HG03571 (cell line): ENCODE measurements around the gene C14orf39.

Experiments used
- ATAC-seq: cut with Tn5 transposase; IDR thresholded peaks from one replicate; pipeline ENCODE4 v1.9.1; 2021; ENCODE audit not compliant: unreplicated experiment

Gene C14orf39, protein sequence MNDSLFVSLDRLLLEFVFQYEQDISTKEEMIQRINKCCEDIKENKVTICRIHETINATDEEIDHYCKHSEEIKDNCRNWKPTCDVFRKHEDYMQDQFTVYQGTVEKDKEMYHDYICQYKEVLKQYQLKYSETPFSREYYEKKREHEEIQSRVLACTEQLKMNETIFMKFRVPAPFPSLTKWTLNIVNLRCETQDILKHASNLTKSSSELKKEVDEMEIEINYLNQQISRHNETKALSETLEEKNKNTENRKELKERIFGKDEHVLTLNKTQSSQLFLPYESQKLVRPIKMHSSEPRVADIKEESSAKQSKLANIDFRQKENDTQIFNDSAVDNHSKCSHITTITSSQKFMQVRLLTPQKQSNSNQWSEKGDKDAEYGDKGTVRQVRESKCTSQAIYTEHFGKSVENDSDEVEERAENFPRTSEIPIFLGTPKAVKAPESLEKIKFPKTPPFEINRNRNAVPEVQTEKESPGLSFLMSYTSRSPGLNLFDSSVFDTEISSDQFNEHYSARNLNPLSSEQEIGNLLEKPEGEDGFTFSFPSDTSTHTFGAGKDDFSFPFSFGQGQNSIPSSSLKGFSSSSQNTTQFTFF

DNA sequence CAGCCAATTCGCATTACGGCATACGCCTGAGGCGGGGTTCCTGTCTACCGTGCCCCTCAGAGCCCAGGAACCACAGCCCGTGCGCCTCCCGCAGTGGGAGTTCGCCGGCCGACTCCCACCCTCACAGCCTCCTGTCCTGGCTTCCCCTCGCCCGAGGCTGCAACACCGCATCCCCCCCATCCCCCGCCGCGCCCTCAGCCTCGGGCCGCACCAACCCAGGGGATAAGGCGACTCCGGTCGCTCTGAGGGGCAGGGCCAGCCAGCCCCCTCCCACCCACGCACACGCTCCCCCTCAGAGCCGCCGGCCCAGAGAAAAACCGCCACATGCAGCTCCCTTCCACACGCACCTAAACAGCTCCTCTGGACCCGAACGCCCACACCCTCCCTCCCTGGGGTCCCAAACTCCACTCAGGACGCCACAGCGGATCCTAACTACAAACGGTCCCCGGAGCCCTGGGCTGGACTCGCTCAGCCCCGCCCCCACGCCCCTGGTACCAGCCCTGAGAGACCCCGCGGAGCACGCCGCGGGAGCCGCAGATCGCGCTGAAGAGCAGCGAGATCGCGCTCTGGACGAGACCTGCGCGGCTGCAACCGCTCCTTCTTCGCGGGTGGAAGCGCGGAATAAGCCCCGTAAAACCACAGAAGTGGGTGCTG lies at the start of gene C14orf39:
Gene C14orf39, minus strand, starts transcription at position 466 of the 654 bp plus-strand sequence. CDS start 985 bp downstream, outside the sequence.
- ATAC-seq: no peak

DNA sequence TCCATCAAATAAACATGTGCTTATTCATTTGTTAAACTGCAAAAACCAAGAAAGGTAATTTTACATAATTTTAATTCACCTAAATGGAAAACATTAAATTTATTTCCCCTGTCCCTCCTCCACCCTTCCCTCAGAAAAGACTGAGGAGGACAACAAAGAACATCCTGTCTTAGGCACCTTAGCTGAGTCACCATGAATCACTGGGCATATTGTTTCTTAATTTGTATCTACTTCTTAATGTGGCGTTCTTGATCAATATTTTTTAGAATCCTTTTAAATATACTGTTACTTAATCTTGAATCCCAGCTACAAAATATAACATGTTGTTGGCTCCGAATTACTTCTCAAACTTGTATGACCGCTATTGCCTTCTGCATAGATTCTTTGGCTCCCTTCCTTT lies 46.6 kb upstream of the C14orf39 start:
- ATAC-seq: no peak

DNA sequence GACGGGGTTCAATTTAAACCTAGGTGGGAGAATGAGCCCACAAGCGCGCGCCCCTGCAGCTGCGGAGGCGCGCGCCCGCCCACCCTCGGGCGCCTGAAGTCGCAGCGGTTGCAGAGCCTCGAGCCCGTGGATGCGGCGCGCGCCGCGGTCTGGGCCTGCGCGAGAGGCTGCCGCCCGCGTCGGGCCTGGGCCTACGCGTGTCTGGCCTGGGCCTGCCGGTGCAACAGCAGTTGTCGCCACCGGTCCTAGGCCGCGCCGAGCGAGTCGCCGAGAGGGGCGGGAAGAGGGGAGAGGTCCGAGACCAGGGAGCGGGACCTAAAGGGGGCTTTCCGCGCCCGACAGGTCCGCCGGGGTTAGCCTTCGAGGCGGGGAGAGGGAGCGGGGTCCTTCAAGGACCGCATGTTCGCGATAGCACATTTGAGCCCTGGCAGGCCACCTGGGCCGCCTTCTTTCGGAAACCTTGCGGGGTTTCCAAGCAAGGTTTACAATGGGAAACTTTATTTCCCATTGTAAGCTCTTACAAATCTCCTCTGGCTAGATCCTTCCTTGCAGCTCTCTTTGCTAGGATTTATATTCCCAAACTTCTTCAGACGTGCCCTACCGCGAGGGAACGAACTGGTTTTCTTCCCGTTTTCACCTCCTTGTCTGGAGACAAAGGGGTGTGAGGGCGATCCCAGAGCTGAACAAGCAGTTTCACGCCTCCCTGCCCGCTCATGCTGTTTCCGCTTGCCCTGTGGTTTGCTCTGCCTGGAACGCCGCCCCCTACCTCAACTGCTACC lies 29.8 kb upstream of the C14orf39 start:
- ATAC-seq: no peak

DNA sequence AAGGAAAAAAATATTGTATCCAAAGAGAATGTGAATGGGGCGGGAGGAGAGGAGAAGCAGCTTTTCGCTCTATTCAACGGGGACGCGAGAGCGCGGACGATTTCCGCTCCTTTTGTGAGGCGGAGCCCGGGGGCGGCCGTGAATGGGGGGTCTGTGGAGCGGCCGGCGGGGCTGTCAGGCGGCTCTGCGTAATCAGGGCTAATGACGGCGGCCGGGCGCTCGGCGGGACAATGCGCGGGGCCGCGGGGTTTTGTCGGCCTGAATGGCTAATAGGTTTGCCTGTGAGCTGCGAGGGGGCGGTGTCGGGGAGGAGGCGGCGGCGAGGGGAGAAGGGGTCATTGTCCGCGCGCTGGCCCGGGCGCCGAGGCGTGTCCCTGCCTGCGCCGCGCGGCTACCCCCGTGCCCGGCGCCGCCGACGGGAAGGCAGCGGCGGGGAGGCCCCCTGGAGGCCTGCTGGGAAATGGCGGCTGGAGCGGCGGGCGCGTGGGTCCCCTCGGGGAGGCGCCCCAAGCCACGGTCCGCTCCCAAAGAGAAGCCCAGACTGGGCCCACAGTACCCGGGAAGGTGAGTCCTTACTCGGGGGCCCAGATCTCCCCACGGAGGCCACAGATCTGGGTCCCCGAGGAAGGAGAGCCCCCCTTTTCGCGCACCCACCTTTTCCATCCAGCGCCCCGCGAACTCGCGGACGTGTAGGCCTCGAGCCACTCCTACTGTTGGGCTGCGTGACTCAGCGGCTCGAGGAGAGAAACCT lies 29.1 kb upstream of the C14orf39 start:
- no peak for ATAC-seq

DNA sequence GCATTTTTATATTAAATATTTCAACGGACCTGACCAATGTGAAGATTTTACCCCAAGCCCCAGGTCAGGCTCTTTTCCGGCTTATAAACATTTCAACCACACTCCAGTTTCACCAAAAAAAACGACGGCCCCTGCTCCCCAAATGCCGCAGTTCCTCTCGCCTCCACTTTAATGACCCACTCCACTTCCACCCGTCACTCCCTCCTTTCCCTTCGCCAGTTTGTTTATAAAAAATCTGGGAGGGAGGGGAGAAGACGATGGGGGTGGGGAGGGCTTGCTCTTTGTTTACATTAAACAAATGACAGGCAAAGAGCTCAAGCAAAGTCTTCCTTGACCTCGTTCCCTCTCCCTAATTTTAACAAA lies 28.5 kb upstream of the C14orf39 start:
- ATAC-seq: no peak

DNA sequence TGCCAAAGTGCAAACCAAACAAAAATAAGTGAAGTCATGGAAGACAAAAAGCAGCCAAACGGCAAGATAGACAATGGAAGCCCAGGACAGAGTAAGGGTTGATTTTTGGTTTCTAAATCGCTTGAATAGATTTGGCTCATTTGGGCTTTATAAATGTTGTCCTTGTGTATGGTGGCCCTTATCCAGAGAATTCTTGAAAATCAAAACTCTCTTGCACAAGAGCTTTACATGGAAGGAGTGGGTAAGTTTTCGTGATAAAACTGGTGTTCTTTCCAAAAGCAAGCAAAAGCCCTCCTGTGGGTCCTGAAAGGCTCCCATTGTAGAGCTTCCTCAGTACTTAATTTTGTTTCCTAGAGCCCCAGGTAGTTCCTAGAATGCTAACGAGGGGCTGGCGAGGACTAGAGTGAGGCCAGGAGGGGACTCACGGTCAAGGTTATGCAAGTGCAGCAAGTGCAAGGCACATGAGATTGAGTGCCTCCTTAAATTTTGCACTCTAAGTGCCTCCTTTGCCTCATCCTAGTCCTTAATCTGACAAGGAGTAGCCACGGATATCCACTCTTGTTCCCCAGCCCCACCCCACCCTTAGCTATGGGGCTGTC lies 27.2 kb upstream of the C14orf39 start:
- ATAC-seq: no peak

DNA sequence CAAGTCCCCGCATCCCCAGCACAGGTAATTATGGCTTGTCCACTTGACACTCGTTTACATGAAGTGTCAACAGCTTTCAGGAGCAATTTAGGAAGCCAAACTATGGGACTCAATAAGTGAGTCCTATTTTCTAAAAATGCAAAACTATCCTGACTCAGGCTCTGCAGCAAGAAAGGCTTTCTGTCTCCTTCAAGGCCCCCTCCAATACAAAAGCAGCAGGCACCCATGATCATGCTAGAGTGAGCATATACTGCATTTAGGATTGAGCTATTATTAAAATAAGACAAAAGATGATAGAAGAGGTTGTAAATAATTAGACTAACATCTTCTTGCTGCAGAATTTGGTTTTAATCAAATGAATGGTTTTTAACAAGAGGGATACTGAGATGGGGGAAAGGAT lies 26.3 kb upstream of the C14orf39 start:
- no peak for ATAC-seq

DNA sequence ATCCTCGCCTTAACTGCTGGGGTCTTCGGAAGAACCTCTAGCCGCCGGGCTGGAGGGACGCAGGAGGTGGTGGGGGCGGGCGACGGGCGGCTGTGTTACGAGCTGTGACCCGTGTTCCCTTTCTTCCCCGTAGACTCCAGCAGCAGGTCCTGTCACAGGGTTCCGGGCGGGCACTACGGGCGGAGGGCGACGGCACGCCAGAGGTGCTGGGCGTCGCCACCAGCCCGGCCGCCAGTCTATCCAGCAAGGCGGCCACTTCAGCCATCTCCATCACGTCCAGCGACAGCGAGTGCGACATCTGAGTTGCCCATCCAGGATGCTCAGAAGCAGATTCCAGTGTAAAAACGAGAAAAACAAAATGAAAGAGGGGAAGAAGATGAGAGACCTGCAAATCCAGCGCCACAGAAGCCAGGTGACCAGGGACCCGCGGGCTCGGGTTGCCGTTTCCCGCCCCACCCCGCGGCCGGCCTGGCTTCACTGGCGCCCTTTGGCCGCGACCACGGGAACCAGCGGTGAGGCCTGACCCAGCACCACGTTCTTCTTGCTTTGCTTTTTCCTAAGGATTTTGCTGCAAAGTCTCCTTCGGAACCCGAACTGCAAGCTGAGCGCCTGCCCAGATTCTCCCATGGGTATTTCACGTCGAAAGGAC lies 25.2 kb upstream of the C14orf39 start:
- no peak for ATAC-seq

DNA sequence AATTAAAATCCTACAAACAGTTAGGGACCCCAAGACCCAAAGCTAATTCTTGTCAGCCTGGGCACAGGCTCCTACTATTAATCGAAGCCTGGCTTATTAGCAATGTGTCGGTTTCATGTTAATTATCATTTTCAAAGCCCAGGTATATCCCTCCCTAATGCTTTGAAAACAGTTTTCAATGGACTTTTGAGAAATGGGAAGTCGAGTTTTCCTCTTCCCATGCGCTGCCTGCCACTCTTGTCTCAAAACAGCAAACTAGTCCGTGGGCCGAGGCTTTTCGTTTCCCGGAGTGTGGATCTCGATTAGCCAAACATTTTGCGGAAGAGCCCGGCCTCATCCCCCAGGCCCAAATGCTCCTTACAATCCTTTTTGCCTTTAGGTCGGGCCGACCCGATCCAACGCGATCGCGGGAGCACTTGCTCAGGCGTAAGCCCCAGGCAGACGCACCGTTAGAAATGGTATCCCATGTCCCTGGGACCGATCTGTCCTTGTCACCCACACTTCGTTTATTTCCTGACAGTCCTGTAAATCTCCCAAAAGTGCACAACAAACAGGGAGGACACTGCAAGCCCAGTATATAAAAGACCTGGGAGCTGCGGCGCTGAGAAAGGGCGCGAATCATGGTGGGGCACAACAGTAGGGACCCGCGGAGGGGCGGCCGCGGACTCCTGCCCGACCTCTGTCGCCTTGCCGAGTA lies 24.5 kb upstream of the C14orf39 start:
- no peak for ATAC-seq

DNA sequence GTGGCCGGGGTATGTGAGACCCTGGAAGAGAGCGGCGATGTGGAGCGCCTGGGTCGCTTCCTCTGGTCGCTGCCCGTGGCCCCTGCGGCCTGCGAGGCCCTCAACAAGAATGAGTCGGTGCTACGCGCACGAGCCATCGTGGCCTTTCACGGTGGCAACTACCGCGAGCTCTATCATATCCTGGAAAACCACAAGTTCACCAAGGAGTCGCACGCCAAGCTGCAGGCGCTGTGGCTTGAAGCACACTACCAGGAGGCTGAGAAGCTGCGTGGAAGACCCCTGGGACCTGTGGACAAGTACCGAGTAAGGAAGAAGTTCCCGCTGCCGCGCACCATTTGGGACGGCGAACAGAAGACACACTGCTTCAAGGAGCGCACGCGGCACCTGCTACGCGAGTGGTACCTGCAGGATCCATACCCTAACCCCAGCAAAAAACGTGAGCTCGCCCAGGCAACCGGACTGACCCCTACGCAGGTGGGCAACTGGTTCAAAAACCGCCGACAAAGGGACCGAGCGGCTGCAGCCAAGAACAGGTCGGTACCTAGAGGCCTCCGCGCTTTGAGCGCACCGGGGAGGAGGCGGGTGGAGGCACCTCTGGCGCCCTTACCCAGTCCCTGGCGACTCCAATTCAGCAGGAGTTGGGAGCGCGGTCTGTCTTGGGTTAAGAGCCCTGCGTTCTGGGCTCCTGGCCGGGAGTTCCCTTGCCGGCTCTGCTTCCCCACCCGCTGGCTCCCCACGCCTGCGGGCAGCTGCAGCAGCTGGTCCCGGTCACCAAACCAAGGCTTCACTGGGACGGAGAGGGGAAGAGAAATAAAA lies 23.8 kb upstream of the C14orf39 start:
- ATAC-seq: no peak

DNA sequence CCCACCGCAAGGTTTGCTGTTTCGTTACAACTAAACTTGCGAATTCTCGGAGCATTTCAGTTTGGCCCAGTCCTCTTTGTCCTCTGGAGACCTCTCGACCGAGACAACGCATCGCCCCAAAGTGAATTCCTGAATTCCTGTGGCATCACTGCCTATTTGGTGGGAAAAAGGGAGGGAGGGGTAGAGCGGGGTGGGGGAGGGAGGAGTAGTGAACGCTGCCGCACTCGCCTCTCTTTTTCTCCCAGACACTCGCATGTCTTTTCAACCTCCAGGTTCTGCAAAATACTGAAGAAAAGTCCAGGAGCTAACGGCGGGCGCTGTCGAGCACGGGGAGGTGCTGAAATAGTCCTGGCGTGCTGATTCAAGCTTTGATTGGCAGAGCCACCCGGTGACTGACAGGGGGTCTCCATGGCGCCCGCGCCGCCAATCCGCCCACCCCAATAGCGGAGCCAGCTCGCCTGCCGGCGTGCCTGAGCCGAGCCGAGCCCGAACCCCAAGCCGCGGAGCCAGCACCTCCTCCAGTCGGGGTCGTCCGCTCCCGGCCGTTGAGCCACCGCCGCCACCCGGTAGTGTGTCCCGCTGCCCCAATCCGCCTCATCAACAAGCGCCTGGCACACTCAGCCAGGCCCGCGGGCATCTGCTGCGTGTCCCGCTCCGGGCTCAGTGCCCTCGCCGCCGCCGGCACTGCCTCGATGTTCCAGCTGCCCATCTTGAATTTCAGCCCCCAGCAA lies 23.0 kb upstream of the C14orf39 start, which contains the start of gene SIX6:
Gene SIX6, plus strand, starts transcription at position 440 of the 731 bp plus-strand sequence. Its CDS starts 253 bp downstream, at position 693.
- ATAC-seq: no peak

DNA sequence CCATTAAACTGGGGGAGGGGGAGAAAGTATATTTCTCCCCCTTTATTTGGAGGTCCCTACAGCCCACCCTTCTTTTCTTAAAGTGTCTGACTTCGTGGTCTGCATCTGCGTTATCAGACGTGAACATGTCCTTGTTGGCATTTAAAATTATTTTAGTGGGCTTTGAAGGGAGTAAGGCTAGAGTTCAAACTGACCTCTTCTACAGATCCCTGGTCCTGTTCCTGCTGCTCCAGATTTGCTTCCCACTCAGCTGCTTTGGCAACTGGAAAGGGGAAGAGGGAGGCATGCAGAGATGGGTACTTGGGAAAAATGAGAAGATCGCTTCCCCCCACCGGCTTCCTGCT lies 22.5 kb upstream of the C14orf39 start:
- no peak for ATAC-seq

DNA sequence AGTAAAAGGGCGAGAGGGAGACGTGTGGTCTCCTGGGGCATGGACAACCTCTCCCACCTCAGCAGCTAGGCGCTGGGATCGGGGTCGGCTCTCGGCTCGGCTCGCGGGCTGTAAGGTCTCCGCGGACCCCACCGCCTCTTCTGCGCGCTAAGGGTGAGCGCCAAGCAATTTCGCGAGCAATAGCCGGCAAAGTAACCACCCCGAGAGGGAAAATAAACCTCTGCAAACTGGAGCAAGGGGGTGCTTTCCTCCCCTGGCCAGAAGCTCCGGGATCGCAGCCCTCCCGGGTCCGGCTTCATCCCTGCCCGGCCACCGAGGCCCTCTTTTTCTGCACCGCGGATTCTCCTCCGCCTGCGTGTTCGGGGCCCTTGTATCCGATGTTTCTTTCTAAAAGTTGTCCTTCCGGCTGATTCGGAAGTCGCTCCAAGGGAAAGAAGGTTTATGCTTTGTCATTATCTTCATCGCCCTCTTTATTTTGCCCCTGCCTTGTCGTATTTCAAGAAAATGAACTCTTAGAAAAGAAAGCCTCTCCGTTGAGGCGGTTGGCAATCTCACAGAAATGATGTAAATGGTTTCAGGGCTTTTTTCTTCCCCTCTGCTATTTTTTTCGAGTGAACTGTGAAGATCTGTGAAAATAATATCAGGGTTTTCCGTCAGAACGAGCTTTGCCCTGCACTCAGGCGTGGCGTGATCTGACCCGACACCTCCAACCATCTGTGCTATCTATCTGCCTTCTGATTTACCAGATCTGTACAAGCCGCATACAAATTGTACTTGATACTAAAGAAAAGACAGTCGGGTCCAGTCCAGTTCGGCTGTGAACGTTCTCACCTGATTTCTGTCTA lies 21.3 kb upstream of the C14orf39 start:
- ATAC-seq: no peak

DNA sequence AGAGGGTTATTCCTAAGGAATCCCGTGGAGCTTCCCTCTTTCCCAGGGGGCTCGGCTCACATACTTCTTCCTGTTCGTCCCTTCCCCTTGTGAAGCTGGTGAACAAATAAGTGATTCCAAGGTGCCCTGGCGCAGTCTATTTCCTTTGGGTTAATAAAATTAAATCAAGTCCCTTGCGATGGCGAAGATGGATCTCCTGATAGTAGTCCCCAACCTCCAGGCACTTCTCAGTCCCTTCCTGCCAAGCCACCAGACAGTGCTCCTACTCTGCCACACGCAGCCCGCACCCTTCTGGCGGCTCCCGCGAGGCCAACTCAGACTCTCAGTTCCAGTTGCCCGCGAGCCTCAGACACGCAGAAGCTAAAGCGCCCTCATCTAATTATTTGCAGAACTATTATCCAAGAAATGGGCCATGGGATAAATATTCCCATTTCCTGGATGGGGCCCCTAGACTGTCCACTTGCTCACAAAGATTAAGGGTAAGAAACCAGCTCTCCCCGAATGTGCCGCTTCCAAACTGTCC lies 20.7 kb upstream of the C14orf39 start:
- no peak for ATAC-seq

DNA sequence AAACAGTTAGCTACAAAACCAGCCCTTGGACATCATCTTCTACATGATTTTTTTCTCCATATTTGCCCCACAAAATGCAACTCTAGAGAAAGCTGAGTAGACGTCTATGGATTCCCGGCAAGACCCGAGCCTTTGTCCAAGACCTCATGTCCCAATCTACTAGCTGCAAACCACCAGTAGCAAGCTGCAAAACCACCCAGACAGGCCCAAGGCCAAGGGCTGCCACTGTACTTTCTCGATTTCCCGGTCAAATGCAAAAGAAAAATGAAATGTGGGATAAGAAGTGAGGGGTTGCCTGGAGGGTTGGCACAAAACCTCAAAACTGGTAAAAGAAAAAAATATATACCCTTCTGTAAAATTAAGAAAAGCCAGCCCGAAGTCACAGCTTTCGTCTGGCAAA lies 20.1 kb upstream of the C14orf39 start:
- no peak for ATAC-seq

DNA sequence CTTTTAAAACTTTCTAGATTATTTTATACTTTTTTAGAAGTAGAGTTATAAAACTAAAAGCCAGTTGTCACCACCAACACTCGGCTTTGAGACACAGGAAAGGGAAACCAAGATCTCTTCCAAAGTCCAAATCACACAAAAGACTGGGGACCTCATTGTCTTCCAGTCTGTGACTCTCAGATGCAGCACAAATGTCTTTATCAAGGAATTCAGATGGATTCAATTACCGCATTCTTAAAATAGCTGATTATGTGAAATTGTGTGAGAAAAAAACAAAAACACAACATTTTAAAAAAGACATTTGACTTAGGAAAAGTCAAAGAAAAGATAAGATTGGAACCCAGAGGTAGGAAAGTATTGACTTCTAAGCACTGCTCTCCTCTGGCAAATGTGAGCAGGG lies 19.6 kb upstream of the C14orf39 start:
- ATAC-seq: no peak

DNA sequence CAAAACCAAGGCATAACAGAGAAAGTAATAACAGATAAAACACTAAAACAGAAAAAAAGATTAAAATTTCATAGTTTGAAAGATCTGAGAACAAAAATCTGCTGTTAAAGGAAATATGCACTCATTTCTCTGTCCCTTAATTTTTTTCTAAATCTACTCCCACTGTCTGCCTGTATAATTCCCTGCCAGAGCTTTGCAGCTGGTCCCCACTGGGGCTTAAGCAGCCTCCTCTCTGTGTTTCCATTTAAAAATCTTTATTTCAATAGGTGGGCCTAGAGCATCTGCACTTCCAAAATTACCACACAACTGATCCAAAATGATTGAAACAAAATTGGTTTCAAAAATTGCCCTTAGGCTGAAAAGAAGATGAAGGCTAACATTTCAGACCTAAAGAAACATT lies 16.7 kb upstream of the C14orf39 start:
- ATAC-seq: no peak
